ENCODE results near the gene PLSCR1. TPM values are rescaled to one million over a fixed set of nuclear protein-coding genes. Genes with fewer than 3 reads are reported as not detected.

Gene PLSCR1
- total RNA-seq, 1 experiment from 2014 or later, result 58.1 TPM

- CTCF ChIA-PET, result no interaction called here
- POLR2A ChIA-PET, result no interaction called here
- Mint-ChIP-seq H3K36me3 (no peaks in the 10 kb centered on the region), H3K27me3 (ENCODE audit: low read depth) (no peaks in the 10 kb centered on the region), H3K4me1 (peaks cover 16% of the 10 kb centered on the region), H3K4me3 (no peak overlapping the region), H3K9me3 (no peaks in the 10 kb centered on the region), H3K27ac (no peak overlapping the region)
- no peak for DNase-seq (ENCODE audit: low spot score)
- ATAC-seq, result no peak
- TF ChIP-seq FOXP4 (CRISPR knock-in tag; IDR thresholded peaks at IDR 0.05), result no peak
- no peak for TF ChIP-seq GABPB1 (CRISPR knock-in tag; IDR thresholded peaks at IDR 0.05)
- no peak for TF ChIP-seq MYBL2 (CRISPR knock-in tag; IDR thresholded peaks at IDR 0.05)
- TF ChIP-seq IRF2 (CRISPR knock-in tag; IDR thresholded peaks at IDR 0.05; ENCODE audit: borderline replicate concordance, low read depth), result no peak
- TF ChIP-seq TCF7 (CRISPR knock-in tag; IDR thresholded peaks at IDR 0.05; ENCODE audit: low read depth), result no peak
- no peak for TF ChIP-seq PREB (CRISPR knock-in tag; IDR thresholded peaks at IDR 0.05; ENCODE audit: borderline replicate concordance)
- TF ChIP-seq PRDM15 (CRISPR knock-in tag; IDR thresholded peaks at IDR 0.05), result no peak
- no peak for TF ChIP-seq TEAD1 (CRISPR knock-in tag; IDR thresholded peaks at IDR 0.05)
- no peak for TF ChIP-seq ZNF263 (CRISPR knock-in tag; IDR thresholded peaks at IDR 0.05; ENCODE audit: low read depth)
- no peak for TF ChIP-seq HMGXB4 (CRISPR knock-in tag; IDR thresholded peaks at IDR 0.05)
- no peak for TF ChIP-seq MLX (CRISPR knock-in tag; IDR thresholded peaks at IDR 0.05)
- no peak for TF ChIP-seq TP53 (CRISPR knock-in tag; IDR thresholded peaks at IDR 0.05)
- TF ChIP-seq CTCF (IDR thresholded peaks at IDR 0.05), result no peak
- TF ChIP-seq NR2C2 (CRISPR knock-in tag; IDR thresholded peaks at IDR 0.05), result no peak
- no peak for TF ChIP-seq RELA (CRISPR knock-in tag; IDR thresholded peaks at IDR 0.05; ENCODE audit: borderline replicate concordance)
- TF ChIP-seq ELF4 (CRISPR knock-in tag; IDR thresholded peaks at IDR 0.05; ENCODE audit: low read depth), result no peak
- TF ChIP-seq ZNF423 (CRISPR knock-in tag; IDR thresholded peaks at IDR 0.05), result no peak
- TF ChIP-seq MAX (CRISPR knock-in tag; IDR thresholded peaks at IDR 0.05), result no peak
- no peak for TF ChIP-seq ATF6 (CRISPR knock-in tag; IDR thresholded peaks at IDR 0.05)
- TF ChIP-seq SMAD3 (CRISPR knock-in tag; IDR thresholded peaks at IDR 0.05; ENCODE audit: borderline replicate concordance), result no peak
Measured at GRCh38 chr3:146466604-146467003, 77.8 kb downstream of the PLSCR1 start.
